Neural progenitor cell (in vitro differentiated cells): ENCODE results near the gene G3BP2.

Experiments used
- EZH2 ChIP-seq: fragments of 200-600 bp; sonication (generic); IDR thresholded peaks from 2 replicates; pipeline ENCODE4 v1.6.1; 2017; ENCODE audit warnings: antibody characterized with exemption, mild to moderate bottlenecking, moderate library complexity
- EZH2phosphoT487 ChIP-seq: fragments of 200-600 bp; sonication (generic); IDR thresholded peaks from 2 replicates; pipeline ENCODE4 v1.6.1; 2017; ENCODE audit warnings: antibody characterized with exemption
- TF ChIP-seq, protein P1 (sequence below): fragments of 200-600 bp; sonication (generic); IDR thresholded peaks from 2 replicates; pipeline ENCODE4 v1.5.1; 2017; ENCODE audit warnings: antibody characterized with exemption, mild to moderate bottlenecking

DNA sequence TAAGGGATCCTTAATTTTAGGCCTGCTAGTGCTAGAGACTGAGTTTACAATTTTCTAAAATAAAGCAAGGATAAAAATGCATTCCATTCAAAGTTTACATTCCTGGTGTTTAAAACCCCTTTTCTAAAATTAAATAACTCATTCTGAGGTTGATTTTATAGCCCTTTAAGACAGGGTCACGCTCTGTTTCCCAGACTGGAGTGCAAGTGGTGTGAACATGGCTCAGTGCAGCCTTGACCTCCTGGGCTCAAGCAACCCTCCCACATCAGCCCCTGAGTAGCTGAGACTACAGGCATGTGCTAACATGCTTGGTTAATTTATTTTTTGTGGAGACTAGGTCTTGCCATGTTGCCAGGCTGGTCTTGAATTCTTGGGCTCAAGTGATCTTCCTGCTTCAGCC lies 36.0 kb downstream of the G3BP2 start:
- TF ChIP-seq EZH2: no peak
- TF ChIP-seq, protein P1, sequence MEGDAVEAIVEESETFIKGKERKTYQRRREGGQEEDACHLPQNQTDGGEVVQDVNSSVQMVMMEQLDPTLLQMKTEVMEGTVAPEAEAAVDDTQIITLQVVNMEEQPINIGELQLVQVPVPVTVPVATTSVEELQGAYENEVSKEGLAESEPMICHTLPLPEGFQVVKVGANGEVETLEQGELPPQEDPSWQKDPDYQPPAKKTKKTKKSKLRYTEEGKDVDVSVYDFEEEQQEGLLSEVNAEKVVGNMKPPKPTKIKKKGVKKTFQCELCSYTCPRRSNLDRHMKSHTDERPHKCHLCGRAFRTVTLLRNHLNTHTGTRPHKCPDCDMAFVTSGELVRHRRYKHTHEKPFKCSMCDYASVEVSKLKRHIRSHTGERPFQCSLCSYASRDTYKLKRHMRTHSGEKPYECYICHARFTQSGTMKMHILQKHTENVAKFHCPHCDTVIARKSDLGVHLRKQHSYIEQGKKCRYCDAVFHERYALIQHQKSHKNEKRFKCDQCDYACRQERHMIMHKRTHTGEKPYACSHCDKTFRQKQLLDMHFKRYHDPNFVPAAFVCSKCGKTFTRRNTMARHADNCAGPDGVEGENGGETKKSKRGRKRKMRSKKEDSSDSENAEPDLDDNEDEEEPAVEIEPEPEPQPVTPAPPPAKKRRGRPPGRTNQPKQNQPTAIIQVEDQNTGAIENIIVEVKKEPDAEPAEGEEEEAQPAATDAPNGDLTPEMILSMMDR: no peak
- TF ChIP-seq EZH2phosphoT487: no peak
